Ishikawa (cell line): Measurements from ENCODE around the gene BTAF1.

Experiments
- CEBPB ChIP-seq: IDR thresholded peaks from 2 replicates; pipeline ENCODE4 v1.6.1; 2012
- CREB1 ChIP-seq: IDR thresholded peaks from 2 replicates; pipeline ENCODE4 v1.6.1; 2012; ENCODE audit warnings: low read depth
- EGR1 ChIP-seq: IDR thresholded peaks from 2 replicates; pipeline ENCODE4 v1.6.1; 2012
- EP300 ChIP-seq: IDR thresholded peaks from 2 replicates; pipeline ENCODE4 v1.6.1; 2012; ENCODE audit warnings: borderline replicate concordance
- FOXM1 ChIP-seq: IDR thresholded peaks from 2 replicates; pipeline ENCODE4 v1.6.1; 2012; ENCODE audit warnings: low read depth, borderline replicate concordance
- NFIC ChIP-seq: IDR thresholded peaks from 2 replicates; pipeline ENCODE4 v1.6.1; 2012
- RAD21 ChIP-seq: IDR thresholded peaks from 2 replicates; pipeline ENCODE4 v1.6.1; 2012; ENCODE audit warnings: low read depth
- TAF1 ChIP-seq: IDR thresholded peaks from 2 replicates; pipeline ENCODE4 v1.6.1; 2012; ENCODE audit warnings: low read depth, mild to moderate bottlenecking
- TCF12 ChIP-seq: IDR thresholded peaks from 2 replicates; pipeline ENCODE4 v1.6.1; 2012; ENCODE audit warnings: low read depth
- TEAD4 ChIP-seq: IDR thresholded peaks from 2 replicates; pipeline ENCODE4 v1.6.1; 2012
- YY1 ChIP-seq: IDR thresholded peaks from 2 replicates; pipeline ENCODE4 v1.6.1; 2012; ENCODE audit warnings: low read depth
- ZBTB7A ChIP-seq: IDR thresholded peaks from 2 replicates; pipeline ENCODE4 v1.6.1; 2012; ENCODE audit warnings: low read depth
- TF ChIP-seq, protein P1 (sequence below): IDR thresholded peaks from 2 replicates; pipeline ENCODE4 v1.6.1; 2012
- TF ChIP-seq, protein P2 (sequence below): IDR thresholded peaks from 2 replicates; pipeline ENCODE4 v1.6.1; 2012; ENCODE audit warnings: low read depth, mild to moderate bottlenecking
- TF ChIP-seq, protein P3 (sequence below): IDR thresholded peaks from 2 replicates; pipeline ENCODE4 v1.6.1; 2012

Gene BTAF1

DNA sequence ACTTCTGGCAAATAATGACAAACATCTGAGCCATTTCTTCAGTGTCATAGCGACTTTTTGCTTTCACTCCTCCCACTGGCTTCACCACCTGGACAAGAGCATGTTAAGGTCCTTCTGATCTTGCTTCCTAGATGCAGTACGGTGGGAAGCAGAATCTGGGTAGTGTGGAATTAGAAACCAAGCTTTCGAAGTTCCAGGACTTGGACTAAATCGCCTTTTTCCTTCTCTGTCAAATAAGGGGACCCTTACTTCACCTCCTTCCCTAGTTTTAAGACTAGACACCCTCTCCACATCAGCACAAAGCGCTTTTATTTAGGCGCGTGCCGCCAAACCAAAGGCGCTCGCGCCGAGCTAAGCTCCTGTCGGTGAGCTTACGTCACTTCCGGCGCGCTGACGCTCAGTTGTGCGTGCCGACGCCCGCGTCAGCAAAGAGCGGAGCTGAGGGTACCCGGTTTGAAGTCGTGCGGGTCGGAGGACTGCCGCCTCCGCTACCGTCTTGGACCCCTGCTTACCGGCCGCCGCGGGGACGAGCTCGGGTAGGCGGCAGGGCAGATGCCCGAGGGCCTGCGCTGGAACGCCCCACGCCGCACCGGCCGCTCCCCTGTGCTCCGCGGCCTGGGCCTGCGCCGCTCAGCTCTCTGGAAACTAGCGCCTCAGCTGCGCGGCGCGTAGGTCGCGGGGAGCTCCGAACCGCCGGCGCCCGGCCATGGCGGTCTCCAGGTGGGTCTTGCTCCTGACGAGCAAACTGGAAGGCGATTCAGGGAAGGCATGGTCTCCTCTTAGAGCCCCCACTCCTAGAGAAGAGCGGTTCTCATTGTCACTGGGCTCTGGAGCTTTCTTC lies at the start of gene BTAF1:
BTAF1 (plus strand) TSS at position 400 of the 841 bp plus-strand sequence; CDS start at position 707, 307 bp downstream.
- TF ChIP-seq ZBTB7A: peak; percentile 87
- TF ChIP-seq TAF1: peak; percentile 96
- TF ChIP-seq, protein P1, sequence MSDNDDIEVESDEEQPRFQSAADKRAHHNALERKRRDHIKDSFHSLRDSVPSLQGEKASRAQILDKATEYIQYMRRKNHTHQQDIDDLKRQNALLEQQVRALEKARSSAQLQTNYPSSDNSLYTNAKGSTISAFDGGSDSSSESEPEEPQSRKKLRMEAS: peak; percentile 96
- TF ChIP-seq TEAD4: peak; percentile 13; the same call in 1 of the 2 replicates
- TF ChIP-seq CREB1: peak; percentile 96
- TF ChIP-seq TCF12: peak; percentile 72
- TF ChIP-seq, protein P2, sequence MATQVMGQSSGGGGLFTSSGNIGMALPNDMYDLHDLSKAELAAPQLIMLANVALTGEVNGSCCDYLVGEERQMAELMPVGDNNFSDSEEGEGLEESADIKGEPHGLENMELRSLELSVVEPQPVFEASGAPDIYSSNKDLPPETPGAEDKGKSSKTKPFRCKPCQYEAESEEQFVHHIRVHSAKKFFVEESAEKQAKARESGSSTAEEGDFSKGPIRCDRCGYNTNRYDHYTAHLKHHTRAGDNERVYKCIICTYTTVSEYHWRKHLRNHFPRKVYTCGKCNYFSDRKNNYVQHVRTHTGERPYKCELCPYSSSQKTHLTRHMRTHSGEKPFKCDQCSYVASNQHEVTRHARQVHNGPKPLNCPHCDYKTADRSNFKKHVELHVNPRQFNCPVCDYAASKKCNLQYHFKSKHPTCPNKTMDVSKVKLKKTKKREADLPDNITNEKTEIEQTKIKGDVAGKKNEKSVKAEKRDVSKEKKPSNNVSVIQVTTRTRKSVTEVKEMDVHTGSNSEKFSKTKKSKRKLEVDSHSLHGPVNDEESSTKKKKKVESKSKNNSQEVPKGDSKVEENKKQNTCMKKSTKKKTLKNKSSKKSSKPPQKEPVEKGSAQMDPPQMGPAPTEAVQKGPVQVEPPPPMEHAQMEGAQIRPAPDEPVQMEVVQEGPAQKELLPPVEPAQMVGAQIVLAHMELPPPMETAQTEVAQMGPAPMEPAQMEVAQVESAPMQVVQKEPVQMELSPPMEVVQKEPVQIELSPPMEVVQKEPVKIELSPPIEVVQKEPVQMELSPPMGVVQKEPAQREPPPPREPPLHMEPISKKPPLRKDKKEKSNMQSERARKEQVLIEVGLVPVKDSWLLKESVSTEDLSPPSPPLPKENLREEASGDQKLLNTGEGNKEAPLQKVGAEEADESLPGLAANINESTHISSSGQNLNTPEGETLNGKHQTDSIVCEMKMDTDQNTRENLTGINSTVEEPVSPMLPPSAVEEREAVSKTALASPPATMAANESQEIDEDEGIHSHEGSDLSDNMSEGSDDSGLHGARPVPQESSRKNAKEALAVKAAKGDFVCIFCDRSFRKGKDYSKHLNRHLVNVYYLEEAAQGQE: no peak
- peak; percentile 52 for TF ChIP-seq EGR1
- TF ChIP-seq NFIC: no peak
- peak; percentile 46; the same call in 1 of the 2 replicates for TF ChIP-seq YY1
- TF ChIP-seq CEBPB: no peak
- TF ChIP-seq, protein P3, sequence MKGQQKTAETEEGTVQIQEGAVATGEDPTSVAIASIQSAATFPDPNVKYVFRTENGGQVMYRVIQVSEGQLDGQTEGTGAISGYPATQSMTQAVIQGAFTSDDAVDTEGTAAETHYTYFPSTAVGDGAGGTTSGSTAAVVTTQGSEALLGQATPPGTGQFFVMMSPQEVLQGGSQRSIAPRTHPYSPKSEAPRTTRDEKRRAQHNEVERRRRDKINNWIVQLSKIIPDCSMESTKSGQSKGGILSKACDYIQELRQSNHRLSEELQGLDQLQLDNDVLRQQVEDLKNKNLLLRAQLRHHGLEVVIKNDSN: no peak
- TF ChIP-seq FOXM1: no peak
- TF ChIP-seq EP300: no peak

DNA sequence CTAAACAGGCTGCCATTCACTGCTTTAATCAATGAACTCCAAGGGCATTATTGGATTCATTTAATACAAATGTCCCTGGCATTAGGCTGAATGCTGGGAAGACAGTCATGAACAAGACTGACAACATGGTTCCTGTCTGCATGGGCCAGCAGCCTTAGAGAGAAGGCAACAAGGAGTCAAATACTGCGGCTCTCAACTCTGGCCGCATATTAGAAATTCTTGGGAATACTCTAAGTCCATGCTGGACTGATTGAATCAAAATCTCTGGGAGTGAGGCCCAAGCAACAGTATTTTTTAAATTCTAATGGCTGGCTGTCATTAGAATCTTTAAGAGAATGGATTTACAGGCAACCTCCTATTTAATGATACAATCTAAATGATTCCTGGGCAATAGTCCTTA lies 48.4 kb upstream of the BTAF1 start:
- TF ChIP-seq ZBTB7A: no peak
- TF ChIP-seq CEBPB: no peak
- TF ChIP-seq, protein P3: no peak
- TF ChIP-seq EGR1: no peak
- TF ChIP-seq TAF1: no peak
- TF ChIP-seq RAD21: no peak
- no peak for TF ChIP-seq YY1
- no peak for TF ChIP-seq NFIC
- TF ChIP-seq TCF12: no peak
- TF ChIP-seq, protein P2: no peak
- TF ChIP-seq, protein P1: no peak
- no peak for TF ChIP-seq CREB1
- TF ChIP-seq TEAD4: no peak
- no peak for TF ChIP-seq EP300

DNA sequence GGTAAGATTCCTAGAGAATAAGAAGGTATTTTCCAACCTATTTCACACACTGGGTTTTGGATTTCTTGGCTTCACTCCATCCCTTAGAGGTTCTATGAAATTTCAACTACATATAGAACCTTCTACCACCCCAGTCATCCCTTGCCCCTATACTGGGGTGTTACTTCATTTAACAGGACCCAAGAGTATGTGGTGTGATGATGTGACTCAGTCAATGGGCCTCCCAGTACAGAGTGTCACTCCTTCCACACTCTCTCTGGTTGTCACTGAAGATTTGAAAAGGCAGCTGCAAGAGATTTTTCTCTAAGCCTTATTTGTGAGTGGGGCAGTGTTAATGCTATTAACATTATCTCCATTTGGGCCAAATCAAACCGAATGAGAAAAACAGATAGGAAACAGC lies 47.8 kb upstream of the BTAF1 start:
- TF ChIP-seq, protein P1: no peak
- TF ChIP-seq EGR1 (no peak), TAF1 (no peak), FOXM1 (no peak), ZBTB7A (no peak), EP300 (no peak), RAD21 (no peak), NFIC (no peak), TCF12 (no peak)
- TF ChIP-seq, protein P3: no peak
- TF ChIP-seq, protein P2: no peak
